ENCODE data around the gene GAL. TPM values are rescaled to one million over a fixed set of nuclear protein-coding genes. Genes with fewer than 3 reads are reported as not detected.

GAL gene
- total RNA-seq, 6 experiments from 2014 or later = 0.49 TPM; not detected in 5

- no CpG with 5 or more reads among the region's 8 CpGs for WGBS (ENCODE audit: insufficient coverage, low coverage, low lambda C conversion rate, missing lambda C conversion rate)
- intact Hi-C loops (cut with DNase I) = no loop called here
Measured at GRCh38 chr11:68658097-68658496, 26.2 kb upstream of the GAL start.

DNA sequence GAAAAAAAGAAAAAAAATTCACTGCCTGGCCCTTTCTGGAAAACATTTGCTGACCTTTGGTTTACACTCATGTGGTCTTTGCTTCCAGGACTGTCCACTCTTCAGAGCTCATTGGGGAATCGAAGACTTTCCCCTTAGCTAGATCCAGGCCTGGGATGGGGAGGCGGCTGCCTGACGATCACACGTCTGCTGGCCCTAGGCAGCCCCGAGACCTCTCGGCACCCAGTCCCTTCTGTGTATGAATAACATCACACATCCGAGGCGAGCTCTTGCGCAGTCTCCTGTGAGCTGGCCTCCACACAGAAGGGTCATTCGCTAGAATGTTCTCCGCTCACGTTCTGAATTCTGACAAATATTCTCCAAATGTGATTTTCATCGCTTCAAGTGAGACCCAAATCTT is 25.7 kb upstream of the GAL start:
- no peak for ATAC-seq
- DNase-seq = no peak
- TF ChIP-seq, protein P1, sequence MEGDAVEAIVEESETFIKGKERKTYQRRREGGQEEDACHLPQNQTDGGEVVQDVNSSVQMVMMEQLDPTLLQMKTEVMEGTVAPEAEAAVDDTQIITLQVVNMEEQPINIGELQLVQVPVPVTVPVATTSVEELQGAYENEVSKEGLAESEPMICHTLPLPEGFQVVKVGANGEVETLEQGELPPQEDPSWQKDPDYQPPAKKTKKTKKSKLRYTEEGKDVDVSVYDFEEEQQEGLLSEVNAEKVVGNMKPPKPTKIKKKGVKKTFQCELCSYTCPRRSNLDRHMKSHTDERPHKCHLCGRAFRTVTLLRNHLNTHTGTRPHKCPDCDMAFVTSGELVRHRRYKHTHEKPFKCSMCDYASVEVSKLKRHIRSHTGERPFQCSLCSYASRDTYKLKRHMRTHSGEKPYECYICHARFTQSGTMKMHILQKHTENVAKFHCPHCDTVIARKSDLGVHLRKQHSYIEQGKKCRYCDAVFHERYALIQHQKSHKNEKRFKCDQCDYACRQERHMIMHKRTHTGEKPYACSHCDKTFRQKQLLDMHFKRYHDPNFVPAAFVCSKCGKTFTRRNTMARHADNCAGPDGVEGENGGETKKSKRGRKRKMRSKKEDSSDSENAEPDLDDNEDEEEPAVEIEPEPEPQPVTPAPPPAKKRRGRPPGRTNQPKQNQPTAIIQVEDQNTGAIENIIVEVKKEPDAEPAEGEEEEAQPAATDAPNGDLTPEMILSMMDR (IDR thresholded peaks at IDR 0.05) = no peak
- TF ChIP-seq POLR2A (IDR thresholded peaks at IDR 0.05) = no peak
- WGBS (ENCODE audit: insufficient coverage, low coverage, low lambda C conversion rate, missing lambda C conversion rate) = 75% methylated on average over 6 of the region's 13 CpGs
- H3K4me1 ChIP-seq = no peaks in the 10 kb centered on the region
- H3K27ac ChIP-seq = no peak overlapping the region
- H3K36me3 ChIP-seq = no peaks in the 10 kb centered on the region
- intact Hi-C loops (cut with DNase I) = no loop called here
- H3K4me3 ChIP-seq = no peak overlapping the region
- no peaks in the 10 kb centered on the region for H3K9me3 ChIP-seq
- no peaks in the 10 kb centered on the region for H3K27me3 ChIP-seq

More at GRCh38 chr11:68658097-68658496, 26.2 kb upstream of the GAL start:
- no peaks in the 10 kb centered on the region for H3K27me3 ChIP-seq
- H3K9me3 ChIP-seq = no peaks in the 10 kb centered on the region
- H3K4me3 ChIP-seq = no peak overlapping the region
- TF ChIP-seq POLR2A (IDR thresholded peaks at IDR 0.05) = no peak
- TF ChIP-seq, protein P1 (IDR thresholded peaks at IDR 0.05) = no peak
- H3K27ac ChIP-seq = no peak overlapping the region
- no peaks in the 10 kb centered on the region for H3K4me1 ChIP-seq
- no peak for ATAC-seq
- DNase-seq = no peak
- no peaks in the 10 kb centered on the region for H3K36me3 ChIP-seq

- TF ChIP-seq, protein P1 (IDR thresholded peaks at IDR 0.05) = no peak
- no peak for TF ChIP-seq POLR2A (IDR thresholded peaks at IDR 0.05)
- H3K36me3 ChIP-seq = no peaks in the 10 kb centered on the region
- no peaks in the 10 kb centered on the region for H3K9me3 ChIP-seq
- 50% methylated on average over 13 of the region's 22 CpGs for WGBS (ENCODE audit: insufficient coverage, low coverage, low lambda C conversion rate, missing lambda C conversion rate)
- H3K4me1 ChIP-seq = no peaks in the 10 kb centered on the region
- H3K4me3 ChIP-seq = no peak overlapping the region
- H3K27me3 ChIP-seq = no peaks in the 10 kb centered on the region
- DNase-seq = peak in 2 of 3 donors; percentile 46 to 51
- intact Hi-C loops (cut with DNase I) = no loop called here
- H3K27ac ChIP-seq = no peak overlapping the region
- peak; percentile 54 to 81 (median 62) for ATAC-seq
Measured at GRCh38 chr11:68659158-68659921, 25.0 kb upstream of the GAL start.

GRCh38 chr11:68660066-68660810 is 24.1 kb upstream of the GAL start:
- Histone ChIP-seq H3K9me3 (no peaks in the 10 kb centered on the region), H3K4me3 (no peak overlapping the region), H3K4me1 (no peaks in the 10 kb centered on the region), H3K27ac (no peak overlapping the region), H3K36me3 (no peaks in the 10 kb centered on the region), H3K27me3 (no peaks in the 10 kb centered on the region)
- no peak for DNase-seq
- no peak for ATAC-seq
- intact Hi-C loops (cut with DNase I) = no loop called here
- 81% methylated on average over 9 of the region's 18 CpGs for WGBS (ENCODE audit: insufficient coverage, low coverage, low lambda C conversion rate, missing lambda C conversion rate)
- TF ChIP-seq POLR2A (IDR thresholded peaks at IDR 0.05) = no peak
- TF ChIP-seq, protein P1 (IDR thresholded peaks at IDR 0.05) = no peak
